CD4-positive, alpha-beta T cell treated with Interleukin-17A for 4 hours (primary cell): Measurements from ENCODE around the gene LPP.
A peak's percentile ranks its signal among the peaks of the same experiment; 100 is the strongest.

Experiments used
- DNase-seq: peaks from one replicate; pipeline ENCODE4 v3.0.0-alpha.2; 2020; ENCODE audit warnings: mixed read lengths

LPP gene

GRCh38 chr3:188279502-188280335 is 125.8 kb downstream of the LPP start:
- DNase-seq = no peak

GRCh38 chr3:188280627-188281026 is 126.7 kb downstream of the LPP start:
- DNase-seq = no peak

- DNase-seq = no peak
These were observed 128.9 kb downstream of the LPP start for GRCh38 chr3:188282871-188283270.

GRCh38 chr3:188283347-188283746 is 129.4 kb downstream of the LPP start:
- no peak for DNase-seq

- peak; percentile 11 for DNase-seq
These were observed 130.7 kb downstream of the LPP start for GRCh38 chr3:188284455-188285212.

GRCh38 chr3:188286087-188286513 is 132.1 kb downstream of the LPP start:
- DNase-seq = no peak

GRCh38 chr3:188287339-188287738 is 133.4 kb downstream of the LPP start:
- no peak for DNase-seq

- no peak for DNase-seq
These were observed 134.0 kb downstream of the LPP start for GRCh38 chr3:188287762-188288505.

- no peak for DNase-seq
These were observed 138.3 kb downstream of the LPP start for GRCh38 chr3:188292251-188292650.

- no peak for DNase-seq
These were observed 138.9 kb downstream of the LPP start for GRCh38 chr3:188292827-188293226.

GRCh38 chr3:188294113-188294512 is 140.2 kb downstream of the LPP start:
- DNase-seq = no peak

GRCh38 chr3:188294823-188295487 is 141.0 kb downstream of the LPP start:
- DNase-seq = no peak

- DNase-seq = no peak
These were observed 141.9 kb downstream of the LPP start for GRCh38 chr3:188295876-188296275.

GRCh38 chr3:188296761-188297612 is 143.0 kb downstream of the LPP start:
- no peak for DNase-seq

- no peak for DNase-seq
These were observed 144.6 kb downstream of the LPP start for GRCh38 chr3:188298585-188298984.

- DNase-seq = peak; percentile 10
These were observed 145.1 kb downstream of the LPP start for GRCh38 chr3:188299068-188299467.

GRCh38 chr3:188299708-188300107 is 145.8 kb downstream of the LPP start:
- no peak for DNase-seq

GRCh38 chr3:188301147-188301546 is 147.2 kb downstream of the LPP start:
- DNase-seq = no peak

GRCh38 chr3:188303286-188303799 is 149.4 kb downstream of the LPP start:
- no peak for DNase-seq

GRCh38 chr3:188303823-188304222 is 149.9 kb downstream of the LPP start:
- no peak for DNase-seq

GRCh38 chr3:188304501-188304900 is 150.5 kb downstream of the LPP start:
- no peak for DNase-seq

GRCh38 chr3:188305220-188305619 is 151.3 kb downstream of the LPP start:
- no peak for DNase-seq
